Measurements from ENCODE around the gene PLA2G2C.

DNA sequence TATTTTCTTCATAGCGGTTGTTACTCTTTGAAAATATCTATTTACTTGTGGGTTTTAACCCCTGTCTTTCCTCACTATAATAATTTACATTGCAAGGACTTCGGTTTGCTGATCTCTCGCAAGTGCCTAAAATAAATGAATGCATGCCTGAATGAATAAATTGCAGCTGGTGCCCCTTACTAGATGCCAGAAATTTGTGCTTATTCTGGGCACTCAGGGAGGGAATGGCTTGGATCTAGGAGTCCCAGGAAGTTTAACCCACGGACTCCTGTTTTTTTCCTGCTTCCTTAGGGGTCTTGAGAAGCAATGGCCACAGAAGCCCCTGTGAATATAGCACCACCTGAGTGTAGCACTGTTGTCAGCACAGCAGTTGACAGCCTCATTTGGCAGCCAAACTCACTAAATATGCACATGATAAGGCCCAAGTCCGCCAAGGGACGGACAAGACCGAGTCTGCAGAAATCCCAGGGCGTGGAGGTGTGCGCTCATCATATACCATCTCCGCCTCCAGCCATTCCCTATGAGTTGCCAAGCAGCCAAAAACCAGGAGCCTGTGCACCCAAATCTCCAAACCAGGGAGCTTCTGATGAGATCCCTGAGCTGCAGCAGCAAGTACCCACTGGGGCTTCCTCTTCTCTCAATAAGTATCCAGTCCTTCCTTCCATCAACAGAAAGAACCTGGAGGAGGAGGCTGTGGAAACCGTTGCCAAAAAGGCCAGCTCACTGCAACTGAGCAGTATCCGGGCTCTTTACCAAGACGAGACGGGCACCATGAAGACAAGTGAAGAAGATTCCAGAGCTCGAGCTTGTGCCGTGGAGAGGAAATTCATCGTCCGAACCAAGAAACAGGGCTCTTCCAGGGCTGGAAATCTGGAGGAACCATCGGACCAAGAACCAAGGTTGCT lies 4.2 kb upstream of the PLA2G2C start:
- TF ChIP-seq ZIC2 (tag by site-specific recombination; IDR thresholded peaks at IDR 0.05): no peak
- TF ChIP-seq TRIM28 (IDR thresholded peaks at IDR 0.05; ENCODE audit: borderline replicate concordance, low read length): no peak
- TF ChIP-seq, protein P1, sequence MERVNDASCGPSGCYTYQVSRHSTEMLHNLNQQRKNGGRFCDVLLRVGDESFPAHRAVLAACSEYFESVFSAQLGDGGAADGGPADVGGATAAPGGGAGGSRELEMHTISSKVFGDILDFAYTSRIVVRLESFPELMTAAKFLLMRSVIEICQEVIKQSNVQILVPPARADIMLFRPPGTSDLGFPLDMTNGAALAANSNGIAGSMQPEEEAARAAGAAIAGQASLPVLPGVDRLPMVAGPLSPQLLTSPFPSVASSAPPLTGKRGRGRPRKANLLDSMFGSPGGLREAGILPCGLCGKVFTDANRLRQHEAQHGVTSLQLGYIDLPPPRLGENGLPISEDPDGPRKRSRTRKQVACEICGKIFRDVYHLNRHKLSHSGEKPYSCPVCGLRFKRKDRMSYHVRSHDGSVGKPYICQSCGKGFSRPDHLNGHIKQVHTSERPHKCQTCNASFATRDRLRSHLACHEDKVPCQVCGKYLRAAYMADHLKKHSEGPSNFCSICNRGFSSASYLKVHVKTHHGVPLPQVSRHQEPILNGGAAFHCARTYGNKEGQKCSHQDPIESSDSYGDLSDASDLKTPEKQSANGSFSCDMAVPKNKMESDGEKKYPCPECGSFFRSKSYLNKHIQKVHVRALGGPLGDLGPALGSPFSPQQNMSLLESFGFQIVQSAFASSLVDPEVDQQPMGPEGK (tag by site-specific recombination; IDR thresholded peaks at IDR 0.05): no peak
- TF ChIP-seq, protein P2, sequence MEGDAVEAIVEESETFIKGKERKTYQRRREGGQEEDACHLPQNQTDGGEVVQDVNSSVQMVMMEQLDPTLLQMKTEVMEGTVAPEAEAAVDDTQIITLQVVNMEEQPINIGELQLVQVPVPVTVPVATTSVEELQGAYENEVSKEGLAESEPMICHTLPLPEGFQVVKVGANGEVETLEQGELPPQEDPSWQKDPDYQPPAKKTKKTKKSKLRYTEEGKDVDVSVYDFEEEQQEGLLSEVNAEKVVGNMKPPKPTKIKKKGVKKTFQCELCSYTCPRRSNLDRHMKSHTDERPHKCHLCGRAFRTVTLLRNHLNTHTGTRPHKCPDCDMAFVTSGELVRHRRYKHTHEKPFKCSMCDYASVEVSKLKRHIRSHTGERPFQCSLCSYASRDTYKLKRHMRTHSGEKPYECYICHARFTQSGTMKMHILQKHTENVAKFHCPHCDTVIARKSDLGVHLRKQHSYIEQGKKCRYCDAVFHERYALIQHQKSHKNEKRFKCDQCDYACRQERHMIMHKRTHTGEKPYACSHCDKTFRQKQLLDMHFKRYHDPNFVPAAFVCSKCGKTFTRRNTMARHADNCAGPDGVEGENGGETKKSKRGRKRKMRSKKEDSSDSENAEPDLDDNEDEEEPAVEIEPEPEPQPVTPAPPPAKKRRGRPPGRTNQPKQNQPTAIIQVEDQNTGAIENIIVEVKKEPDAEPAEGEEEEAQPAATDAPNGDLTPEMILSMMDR (tag by site-specific recombination; IDR thresholded peaks at IDR 0.05): no peak
- TF ChIP-seq, protein P3, sequence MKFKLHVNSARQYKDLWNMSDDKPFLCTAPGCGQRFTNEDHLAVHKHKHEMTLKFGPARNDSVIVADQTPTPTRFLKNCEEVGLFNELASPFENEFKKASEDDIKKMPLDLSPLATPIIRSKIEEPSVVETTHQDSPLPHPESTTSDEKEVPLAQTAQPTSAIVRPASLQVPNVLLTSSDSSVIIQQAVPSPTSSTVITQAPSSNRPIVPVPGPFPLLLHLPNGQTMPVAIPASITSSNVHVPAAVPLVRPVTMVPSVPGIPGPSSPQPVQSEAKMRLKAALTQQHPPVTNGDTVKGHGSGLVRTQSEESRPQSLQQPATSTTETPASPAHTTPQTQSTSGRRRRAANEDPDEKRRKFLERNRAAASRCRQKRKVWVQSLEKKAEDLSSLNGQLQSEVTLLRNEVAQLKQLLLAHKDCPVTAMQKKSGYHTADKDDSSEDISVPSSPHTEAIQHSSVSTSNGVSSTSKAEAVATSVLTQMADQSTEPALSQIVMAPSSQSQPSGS (tag by site-specific recombination; IDR thresholded peaks at IDR 0.05; ENCODE audit: low read depth): no peak

All from HEK293 (cell line).